SK-N-SH treated with all-trans-retinoic acid at 6 μM for 48 hours (cell line): Measurements from ENCODE around the gene PFKP.
"Not testable (repeated sequence)": the region's sequence is repeated elsewhere in the genome, so short reads cannot be mapped to it uniquely, and the experiment has no call there.

ENCODE experiments used
- ATAC-seq: fragments of 200-7000 bp; cut with Tn5 transposase; 3 replicates; pipeline ENCODE4 v1.9.1; 2020; ENCODE audit warnings: mild to moderate bottlenecking, moderate library complexity
- ARNTL ChIP-seq: fragments of 450-650 bp; formaldehyde crosslinking; IDR thresholded peaks from 2 replicates; pipeline ENCODE4 v1.5.0; 2020; ENCODE audit warnings: low read depth, mild to moderate bottlenecking, moderate library complexity, borderline replicate concordance
- BACH2 ChIP-seq: fragments of 250-450 bp; sonication (Bioruptor Pico); IDR thresholded peaks from 2 replicates; pipeline ENCODE4 v1.9.0; 2021; ENCODE audit warnings: mild to moderate bottlenecking, borderline replicate concordance
- CSDC2 ChIP-seq: fragments of 250-450 bp; sonication (Bioruptor Pico); IDR thresholded peaks from 2 replicates; pipeline ENCODE4 v1.5.0; 2020; ENCODE audit warnings: mild to moderate bottlenecking, moderate library complexity
- ESRRG ChIP-seq: fragments of 250-450 bp; sonication (Bioruptor Pico); IDR thresholded peaks from 2 replicates; pipeline ENCODE4 v1.6.1; 2021; ENCODE audit warnings: mild to moderate bottlenecking
- GLIS3 ChIP-seq: fragments of 250-450 bp; sonication (Bioruptor Pico); IDR thresholded peaks from 2 replicates; pipeline ENCODE4 v1.5.0; 2020; ENCODE audit warnings: mild to moderate bottlenecking, moderate library complexity
- ISL1 ChIP-seq: fragments of 250-450 bp; sonication (Bioruptor Pico); IDR thresholded peaks from 2 replicates; pipeline ENCODE4 v2.1.2; 2022; ENCODE audit warnings: mild to moderate bottlenecking, moderate library complexity
- OSR1 ChIP-seq: fragments of 250-450 bp; sonication (Bioruptor Pico); IDR thresholded peaks from 2 replicates; pipeline ENCODE4 v1.8.0; 2022; ENCODE audit warnings: moderate library complexity, mild to moderate bottlenecking, inconsistent platforms
- PPARA ChIP-seq: fragments of 250-450 bp; sonication (Bioruptor Pico); IDR thresholded peaks from 2 replicates; pipeline ENCODE4 v1.5.0; 2020; ENCODE audit warnings: mild to moderate bottlenecking, borderline replicate concordance
- RARB ChIP-seq: fragments of 250-450 bp; sonication (Bioruptor Pico); IDR thresholded peaks from 2 replicates; pipeline ENCODE4 v1.8.0; 2021; ENCODE audit warnings: mild to moderate bottlenecking, moderate library complexity
- SNAI2 ChIP-seq: fragments of 250-450 bp; sonication (Bioruptor Pico); IDR thresholded peaks from 2 replicates; pipeline ENCODE4 v1.5.0; 2020; ENCODE audit warnings: mild to moderate bottlenecking, moderate library complexity
- TCF4 ChIP-seq: fragments of 250-450 bp; sonication (Bioruptor Pico); IDR thresholded peaks from 2 replicates; pipeline ENCODE4 v1.8.0; 2021; ENCODE audit warnings: mild to moderate bottlenecking, moderate library complexity, borderline replicate concordance
- TOX ChIP-seq: fragments of 250-450 bp; sonication (Bioruptor Pico); IDR thresholded peaks from 2 replicates; pipeline ENCODE4 v1.8.0; 2021; ENCODE audit warnings: mild to moderate bottlenecking, moderate library complexity, borderline replicate concordance
- ZC3H10 ChIP-seq: fragments of 250-450 bp; sonication (Bioruptor Pico); IDR thresholded peaks from 2 replicates; pipeline ENCODE4 v1.5.1; 2021; ENCODE audit warnings: mild to moderate bottlenecking, moderate library complexity
- ZFP3 ChIP-seq: fragments of 250-450 bp; sonication (Bioruptor Pico); IDR thresholded peaks from 2 replicates; pipeline ENCODE4 v1.5.0; 2020; ENCODE audit warnings: mild to moderate bottlenecking, moderate library complexity
- ZFP30 ChIP-seq: fragments of 450-650 bp; formaldehyde crosslinking; IDR thresholded peaks from 2 replicates; pipeline ENCODE4 v1.5.0; 2022; ENCODE audit warnings: mild to moderate bottlenecking, moderate library complexity
- ZNF565 ChIP-seq: fragments of 450-650 bp; formaldehyde crosslinking; conservative IDR thresholded peaks from 2 replicates; pipeline ENCODE4 v1.5.0; 2020; ENCODE audit warnings: low read depth, mild to moderate bottlenecking, moderate library complexity
- ZNF70 ChIP-seq: fragments of 450-650 bp; formaldehyde crosslinking; IDR thresholded peaks from 2 replicates; pipeline ENCODE4 v1.5.0; 2020; ENCODE audit warnings: mild to moderate bottlenecking, moderate library complexity
- ZNF8 ChIP-seq: fragments of 450-650 bp; formaldehyde crosslinking; IDR thresholded peaks from 2 replicates; pipeline ENCODE4 v1.5.0; 2020; ENCODE audit warnings: mild to moderate bottlenecking, moderate library complexity
- TF ChIP-seq, protein P1 (sequence below): fragments of 250-450 bp; sonication (Bioruptor Pico); IDR thresholded peaks from 2 replicates; pipeline ENCODE4 v1.5.0; 2020; ENCODE audit warnings: mild to moderate bottlenecking, moderate library complexity
- TF ChIP-seq, protein P2 (sequence below): fragments of 250-450 bp; sonication (Bioruptor Pico); IDR thresholded peaks from 2 replicates; pipeline ENCODE4 v1.8.0; 2020; ENCODE audit warnings: mild to moderate bottlenecking, moderate library complexity, borderline replicate concordance
- TF ChIP-seq, protein P3 (sequence below): fragments of 250-450 bp; sonication (Bioruptor Pico); IDR thresholded peaks from 2 replicates; pipeline ENCODE4 v1.5.1; 2021; ENCODE audit warnings: mild to moderate bottlenecking, moderate library complexity
- TF ChIP-seq, protein P4 (sequence below): fragments of 250-450 bp; sonication (Bioruptor Pico); IDR thresholded peaks from 2 replicates; pipeline ENCODE4 v1.8.0; 2021; ENCODE audit warnings: low read depth, mild to moderate bottlenecking, moderate library complexity, borderline replicate concordance

The PFKP gene

DNA sequence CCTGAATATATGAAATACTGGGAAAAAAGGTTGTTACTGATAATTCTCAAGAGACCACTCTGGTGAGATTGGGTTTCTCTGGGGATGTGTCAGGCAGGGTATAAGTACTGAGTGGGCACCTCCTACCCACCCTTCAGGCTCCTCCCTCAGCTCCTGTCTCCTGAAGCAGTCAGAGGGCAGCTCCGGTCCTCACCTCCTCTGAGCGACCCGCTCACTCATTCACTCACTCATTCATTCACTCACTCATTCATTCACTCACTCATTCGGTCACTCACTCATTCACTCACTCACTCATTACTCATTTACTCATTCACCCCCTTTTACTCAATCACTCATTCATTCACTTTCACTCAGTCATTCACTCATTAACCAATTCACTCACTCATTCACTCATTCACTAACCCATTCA, 6.9 kb upstream of the PFKP start:
- ATAC-seq, result no peak
- TF ChIP-seq, protein P1, sequence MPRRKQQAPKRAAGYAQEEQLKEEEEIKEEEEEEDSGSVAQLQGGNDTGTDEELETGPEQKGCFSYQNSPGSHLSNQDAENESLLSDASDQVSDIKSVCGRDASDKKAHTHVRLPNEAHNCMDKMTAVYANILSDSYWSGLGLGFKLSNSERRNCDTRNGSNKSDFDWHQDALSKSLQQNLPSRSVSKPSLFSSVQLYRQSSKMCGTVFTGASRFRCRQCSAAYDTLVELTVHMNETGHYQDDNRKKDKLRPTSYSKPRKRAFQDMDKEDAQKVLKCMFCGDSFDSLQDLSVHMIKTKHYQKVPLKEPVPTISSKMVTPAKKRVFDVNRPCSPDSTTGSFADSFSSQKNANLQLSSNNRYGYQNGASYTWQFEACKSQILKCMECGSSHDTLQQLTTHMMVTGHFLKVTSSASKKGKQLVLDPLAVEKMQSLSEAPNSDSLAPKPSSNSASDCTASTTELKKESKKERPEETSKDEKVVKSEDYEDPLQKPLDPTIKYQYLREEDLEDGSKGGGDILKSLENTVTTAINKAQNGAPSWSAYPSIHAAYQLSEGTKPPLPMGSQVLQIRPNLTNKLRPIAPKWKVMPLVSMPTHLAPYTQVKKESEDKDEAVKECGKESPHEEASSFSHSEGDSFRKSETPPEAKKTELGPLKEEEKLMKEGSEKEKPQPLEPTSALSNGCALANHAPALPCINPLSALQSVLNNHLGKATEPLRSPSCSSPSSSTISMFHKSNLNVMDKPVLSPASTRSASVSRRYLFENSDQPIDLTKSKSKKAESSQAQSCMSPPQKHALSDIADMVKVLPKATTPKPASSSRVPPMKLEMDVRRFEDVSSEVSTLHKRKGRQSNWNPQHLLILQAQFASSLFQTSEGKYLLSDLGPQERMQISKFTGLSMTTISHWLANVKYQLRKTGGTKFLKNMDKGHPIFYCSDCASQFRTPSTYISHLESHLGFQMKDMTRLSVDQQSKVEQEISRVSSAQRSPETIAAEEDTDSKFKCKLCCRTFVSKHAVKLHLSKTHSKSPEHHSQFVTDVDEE (CRISPR knock-in tag), result no peak
- no peak for TF ChIP-seq ARNTL (CRISPR knock-in tag)
- TF ChIP-seq, protein P2, sequence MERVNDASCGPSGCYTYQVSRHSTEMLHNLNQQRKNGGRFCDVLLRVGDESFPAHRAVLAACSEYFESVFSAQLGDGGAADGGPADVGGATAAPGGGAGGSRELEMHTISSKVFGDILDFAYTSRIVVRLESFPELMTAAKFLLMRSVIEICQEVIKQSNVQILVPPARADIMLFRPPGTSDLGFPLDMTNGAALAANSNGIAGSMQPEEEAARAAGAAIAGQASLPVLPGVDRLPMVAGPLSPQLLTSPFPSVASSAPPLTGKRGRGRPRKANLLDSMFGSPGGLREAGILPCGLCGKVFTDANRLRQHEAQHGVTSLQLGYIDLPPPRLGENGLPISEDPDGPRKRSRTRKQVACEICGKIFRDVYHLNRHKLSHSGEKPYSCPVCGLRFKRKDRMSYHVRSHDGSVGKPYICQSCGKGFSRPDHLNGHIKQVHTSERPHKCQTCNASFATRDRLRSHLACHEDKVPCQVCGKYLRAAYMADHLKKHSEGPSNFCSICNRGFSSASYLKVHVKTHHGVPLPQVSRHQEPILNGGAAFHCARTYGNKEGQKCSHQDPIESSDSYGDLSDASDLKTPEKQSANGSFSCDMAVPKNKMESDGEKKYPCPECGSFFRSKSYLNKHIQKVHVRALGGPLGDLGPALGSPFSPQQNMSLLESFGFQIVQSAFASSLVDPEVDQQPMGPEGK, result no peak
- TF ChIP-seq ZNF8 (CRISPR knock-in tag), result no peak
- TF ChIP-seq, protein P3, sequence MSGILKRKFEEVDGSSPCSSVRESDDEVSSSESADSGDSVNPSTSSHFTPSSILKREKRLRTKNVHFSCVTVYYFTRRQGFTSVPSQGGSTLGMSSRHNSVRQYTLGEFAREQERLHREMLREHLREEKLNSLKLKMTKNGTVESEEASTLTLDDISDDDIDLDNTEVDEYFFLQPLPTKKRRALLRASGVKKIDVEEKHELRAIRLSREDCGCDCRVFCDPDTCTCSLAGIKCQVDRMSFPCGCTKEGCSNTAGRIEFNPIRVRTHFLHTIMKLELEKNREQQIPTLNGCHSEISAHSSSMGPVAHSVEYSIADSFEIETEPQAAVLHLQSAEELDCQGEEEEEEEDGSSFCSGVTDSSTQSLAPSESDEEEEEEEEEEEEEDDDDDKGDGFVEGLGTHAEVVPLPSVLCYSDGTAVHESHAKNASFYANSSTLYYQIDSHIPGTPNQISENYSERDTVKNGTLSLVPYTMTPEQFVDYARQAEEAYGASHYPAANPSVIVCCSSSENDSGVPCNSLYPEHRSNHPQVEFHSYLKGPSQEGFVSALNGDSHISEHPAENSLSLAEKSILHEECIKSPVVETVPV (CRISPR knock-in tag), result no peak
- TF ChIP-seq PPARA (CRISPR knock-in tag), result no peak
- TF ChIP-seq ZFP3 (CRISPR knock-in tag), result no peak
- no peak for TF ChIP-seq BACH2
- TF ChIP-seq GLIS3 (CRISPR knock-in tag), result no peak
- no peak for TF ChIP-seq TCF4 (CRISPR knock-in tag)
- no peak for TF ChIP-seq CSDC2 (CRISPR knock-in tag)
- TF ChIP-seq ZNF565, result no peak
- no peak for TF ChIP-seq ESRRG (CRISPR knock-in tag)
- no peak for TF ChIP-seq OSR1
- TF ChIP-seq ISL1 (CRISPR knock-in tag), result no peak
- no peak for TF ChIP-seq SNAI2
- no peak for TF ChIP-seq RARB
- TF ChIP-seq, protein P4, sequence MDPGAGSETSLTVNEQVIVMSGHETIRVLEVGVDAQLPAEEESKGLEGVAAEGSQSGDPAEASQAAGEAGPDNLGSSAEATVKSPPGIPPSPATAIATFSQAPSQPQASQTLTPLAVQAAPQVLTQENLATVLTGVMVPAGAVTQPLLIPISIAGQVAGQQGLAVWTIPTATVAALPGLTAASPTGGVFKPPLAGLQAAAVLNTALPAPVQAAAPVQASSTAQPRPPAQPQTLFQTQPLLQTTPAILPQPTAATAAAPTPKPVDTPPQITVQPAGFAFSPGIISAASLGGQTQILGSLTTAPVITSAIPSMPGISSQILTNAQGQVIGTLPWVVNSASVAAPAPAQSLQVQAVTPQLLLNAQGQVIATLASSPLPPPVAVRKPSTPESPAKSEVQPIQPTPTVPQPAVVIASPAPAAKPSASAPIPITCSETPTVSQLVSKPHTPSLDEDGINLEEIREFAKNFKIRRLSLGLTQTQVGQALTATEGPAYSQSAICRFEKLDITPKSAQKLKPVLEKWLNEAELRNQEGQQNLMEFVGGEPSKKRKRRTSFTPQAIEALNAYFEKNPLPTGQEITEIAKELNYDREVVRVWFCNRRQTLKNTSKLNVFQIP (CRISPR knock-in tag), result no peak
- no peak for TF ChIP-seq ZFP30
- TF ChIP-seq ZC3H10 (CRISPR knock-in tag), result no peak
- TF ChIP-seq, all 23 proteins: peak for 0

DNA sequence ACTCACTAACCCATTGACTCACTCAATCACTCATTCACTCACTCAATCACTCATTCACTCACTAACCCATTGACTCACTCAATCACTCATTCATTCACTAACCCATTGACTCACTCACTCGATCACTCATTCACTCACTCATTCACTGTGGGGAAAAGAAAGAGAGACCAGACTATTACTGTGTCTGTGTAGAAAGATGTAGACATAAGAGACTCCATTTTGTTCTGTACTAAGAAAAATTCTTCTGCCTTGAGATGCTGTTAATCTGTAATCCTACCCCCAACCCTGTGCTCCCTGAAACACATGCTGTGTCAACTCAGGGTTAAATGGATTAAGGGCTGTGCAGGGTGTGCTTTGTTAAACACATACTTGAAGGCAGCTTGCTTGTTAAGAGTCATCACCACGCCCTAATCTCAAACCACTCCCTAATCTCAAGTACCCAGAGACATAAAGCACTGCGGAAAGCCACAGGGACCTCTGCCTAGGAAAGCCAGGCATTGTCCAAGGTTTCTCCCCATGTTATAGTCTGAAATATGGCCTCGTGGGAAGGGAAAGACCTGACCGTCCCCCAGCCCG, 5.9 kb upstream of the PFKP start:
- ATAC-seq, result not testable (repeated sequence)

DNA sequence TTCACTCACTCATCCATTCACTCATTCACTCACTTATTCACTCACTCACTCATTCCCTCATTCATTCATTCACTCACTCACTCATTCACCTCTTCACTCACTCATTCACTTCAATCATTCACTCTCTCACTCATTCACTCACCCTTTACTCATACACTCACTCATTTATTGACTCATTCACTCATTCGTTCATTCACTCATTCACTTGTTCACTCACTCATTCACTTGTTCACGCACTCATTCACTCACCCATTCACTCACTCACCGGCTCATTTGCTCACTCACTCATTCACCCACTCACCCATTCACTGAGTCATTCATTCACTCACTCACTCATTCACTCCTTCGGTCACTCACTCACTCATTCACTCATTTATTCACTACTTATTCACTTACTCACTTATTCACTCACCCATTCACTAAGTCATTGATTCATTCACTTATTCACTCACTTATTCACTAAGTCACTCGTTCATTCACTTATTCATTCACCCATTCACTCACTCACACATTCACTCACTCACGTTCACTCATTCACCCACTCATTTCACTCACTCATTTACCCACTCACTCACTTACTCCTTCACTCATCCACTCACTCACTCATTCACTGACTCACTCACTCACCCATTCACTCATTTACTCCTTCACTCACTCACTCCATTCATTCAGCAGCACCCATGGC, 4.7 kb upstream of the PFKP start:
- no peak for ATAC-seq
- TF ChIP-seq ZNF70 (CRISPR knock-in tag), result no peak
- no peak for TF ChIP-seq TCF4 (CRISPR knock-in tag)
- TF ChIP-seq CSDC2 (CRISPR knock-in tag), result no peak
- TF ChIP-seq TOX (CRISPR knock-in tag), result no peak
- TF ChIP-seq ARNTL (CRISPR knock-in tag), result no peak
- no peak for TF ChIP-seq ZFP3 (CRISPR knock-in tag)
- no peak for TF ChIP-seq ZC3H10 (CRISPR knock-in tag)
- TF ChIP-seq, protein P1 (CRISPR knock-in tag), result no peak
- TF ChIP-seq, protein P2, result no peak
- TF ChIP-seq BACH2, result no peak
- TF ChIP-seq, protein P3 (CRISPR knock-in tag), result no peak
- TF ChIP-seq ZNF8 (CRISPR knock-in tag), result no peak
- no peak for TF ChIP-seq ESRRG (CRISPR knock-in tag)
- TF ChIP-seq, all 23 proteins: peak for 0
